MM.1S (cell line): Measurements from ENCODE around the gene GLRX3.

Experiments used
- EZH2 ChIP-seq: fragments of 300-600 bp; sonication (generic); optimal IDR thresholded peaks from 2 replicates; pipeline ENCODE3; 2017; ENCODE audit warnings: low read depth, mild to moderate bottlenecking, antibody characterized with exemption, low read length, mixed read lengths
- EZH2phosphoT487 ChIP-seq: fragments of 300-600 bp; sonication (generic); IDR thresholded peaks from 2 replicates; pipeline ENCODE4 v1.6.1; 2018; ENCODE audit warnings: antibody characterized with exemption, low read length
- TF ChIP-seq, protein P1 (sequence below): fragments of 300-600 bp; sonication (generic); IDR thresholded peaks from 2 replicates; pipeline ENCODE4 v1.5.1; 2016; ENCODE audit warnings: antibody characterized with exemption, low read length, mixed read lengths

GRCh38 chr10:130180416-130180815 lies 44.2 kb downstream of the GLRX3 start:
- TF ChIP-seq, protein P1, sequence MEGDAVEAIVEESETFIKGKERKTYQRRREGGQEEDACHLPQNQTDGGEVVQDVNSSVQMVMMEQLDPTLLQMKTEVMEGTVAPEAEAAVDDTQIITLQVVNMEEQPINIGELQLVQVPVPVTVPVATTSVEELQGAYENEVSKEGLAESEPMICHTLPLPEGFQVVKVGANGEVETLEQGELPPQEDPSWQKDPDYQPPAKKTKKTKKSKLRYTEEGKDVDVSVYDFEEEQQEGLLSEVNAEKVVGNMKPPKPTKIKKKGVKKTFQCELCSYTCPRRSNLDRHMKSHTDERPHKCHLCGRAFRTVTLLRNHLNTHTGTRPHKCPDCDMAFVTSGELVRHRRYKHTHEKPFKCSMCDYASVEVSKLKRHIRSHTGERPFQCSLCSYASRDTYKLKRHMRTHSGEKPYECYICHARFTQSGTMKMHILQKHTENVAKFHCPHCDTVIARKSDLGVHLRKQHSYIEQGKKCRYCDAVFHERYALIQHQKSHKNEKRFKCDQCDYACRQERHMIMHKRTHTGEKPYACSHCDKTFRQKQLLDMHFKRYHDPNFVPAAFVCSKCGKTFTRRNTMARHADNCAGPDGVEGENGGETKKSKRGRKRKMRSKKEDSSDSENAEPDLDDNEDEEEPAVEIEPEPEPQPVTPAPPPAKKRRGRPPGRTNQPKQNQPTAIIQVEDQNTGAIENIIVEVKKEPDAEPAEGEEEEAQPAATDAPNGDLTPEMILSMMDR: no peak
- TF ChIP-seq EZH2phosphoT487 (no peak), EZH2 (no peak)
